ENCODE results near the gene KPNA4.

KPNA4 gene

GRCh38 chr3:160450846-160451245 lies 114.5 kb downstream of the KPNA4 start:
- DNase-seq (ENCODE audit: low read depth) = peak; percentile 69

- peak; percentile 83 for DNase-seq (ENCODE audit: low read depth)
These were observed 115.5 kb downstream of the KPNA4 start, which contains the start of gene TRIM59 for GRCh38 chr3:160449636-160450598. Gene TRIM59, minus strand, starts transcription at chr3:160449786. Its CDS starts 10,603 bp downstream, at chr3:160439183.

- no peak for DNase-seq (ENCODE audit: low read depth)
These were observed 116.3 kb downstream of the KPNA4 start for GRCh38 chr3:160448845-160449635.

- DNase-seq (ENCODE audit: low read depth) = no peak
These were observed 117.8 kb downstream of the KPNA4 start for GRCh38 chr3:160447544-160447943.

GRCh38 chr3:160446522-160447056 lies 118.8 kb downstream of the KPNA4 start:
- no peak for DNase-seq (ENCODE audit: low read depth)

- no peak for DNase-seq (ENCODE audit: low read depth)
These were observed 119.5 kb downstream of the KPNA4 start for GRCh38 chr3:160445854-160446253.
